IMR-90 (cell line): ENCODE measurements around the gene KDM6A. TPM values are rescaled to one million over a fixed set of nuclear protein-coding genes. Genes with fewer than 3 reads are reported as not detected.

ENCODE experiments used
- ATAC-seq: fragments of 200-7000 bp; cut with Tn5 transposase; 2 replicates; pipeline ENCODE4 v1.9.1; 2020; ENCODE audit warnings: low read depth, mild to moderate bottlenecking, moderate library complexity
- BruUV-seq: library from RNA; stranded (reverse); fragments of 400-500 nt; replicated peaks from 2 replicates; lab custom pipeline; 2021; lab: Mats Ljungman, UMichigan
- CTCF ChIA-PET: fragments of 300-600 bp; formaldehyde crosslinking; extraction: SDS; loops from one replicate; lab custom pipeline; 2021; ENCODE audit warnings: antibody characterized with exemption; lab: Yijun Ruan, JAX
- POLR2A ChIA-PET: fragments of 300-600 bp; sonication (Branson Sonifier 250); formaldehyde crosslinking; loops from one replicate; lab custom pipeline; 2022; ENCODE audit warnings: antibody characterized with exemption; ENCODE audit not compliant: unreplicated experiment; lab: Charles Lee
- DNase-seq: peaks from one replicate; pipeline ENCODE4 v3.0.0; 2013
- H2AFZ ChIP-seq: replicated peaks from 2 replicates; pipeline ENCODE3; 2013; ENCODE audit warnings: low read length, mild to moderate bottlenecking; ENCODE audit not compliant: poor library complexity
- H2AK5ac ChIP-seq: 2 replicates; pipeline ENCODE4 v1.6.1; 2013; ENCODE audit warnings: low read depth, low read length, inconsistent platforms
- H2AK9ac ChIP-seq: replicated peaks from 2 replicates; pipeline ENCODE3; 2013; ENCODE audit warnings: mild to moderate bottlenecking, low read depth, low read length, moderate library complexity; ENCODE audit not compliant: poor library complexity
- H2BK120ac ChIP-seq: 2 replicates; pipeline ENCODE4 v1.6.1; 2013; ENCODE audit warnings: low read depth, low read length, inconsistent platforms
- H2BK15ac ChIP-seq: 3 replicates; pipeline ENCODE4 v1.6.1; 2013; ENCODE audit warnings: low read depth, low read length, inconsistent platforms
- H2BK20ac ChIP-seq: 2 replicates; pipeline ENCODE4 v1.6.1; 2013; ENCODE audit warnings: low read depth, mild to moderate bottlenecking, inconsistent platforms, low read length, moderate library complexity
- H2BK5ac ChIP-seq: 2 replicates; pipeline ENCODE4 v1.6.1; 2013; ENCODE audit warnings: mild to moderate bottlenecking, low read depth, low read length, inconsistent platforms; ENCODE audit not compliant: poor library complexity, severe bottlenecking
- H3K14ac ChIP-seq: replicated peaks from 2 replicates; pipeline ENCODE4 v1.6.1; 2013; ENCODE audit warnings: low read depth, low read length, inconsistent platforms
- H3K18ac ChIP-seq: 2 replicates; pipeline ENCODE4 v1.6.1; 2013; ENCODE audit warnings: low read depth, low read length, control low read depth
- H3K23ac ChIP-seq: 2 replicates; pipeline ENCODE4 v1.6.1; 2013; ENCODE audit warnings: low read depth, low read length, inconsistent platforms
- H3K27ac ChIP-seq: 2 replicates; pipeline ENCODE4 v1.5.1; 2013; ENCODE audit warnings: mild to moderate bottlenecking, control low read depth, low read length; ENCODE audit not compliant: insufficient read depth
- H3K27me3 ChIP-seq: 2 replicates; pipeline ENCODE4 v1.6.1; 2013; ENCODE audit warnings: low read length; ENCODE audit not compliant: control insufficient read depth, insufficient read depth
- H3K36me3 ChIP-seq: 2 replicates; pipeline ENCODE4 v1.6.1; 2013; ENCODE audit warnings: low read length, mixed read lengths; ENCODE audit not compliant: control insufficient read depth, insufficient read depth
- H3K4ac ChIP-seq: 2 replicates; pipeline ENCODE4 v1.6.1; 2013; ENCODE audit warnings: low read depth, low read length, inconsistent platforms
- H3K4me1 ChIP-seq: 2 replicates; pipeline ENCODE4 v1.6.1; 2013; ENCODE audit warnings: low read length, mixed read lengths; ENCODE audit not compliant: control insufficient read depth, insufficient read depth
- H3K4me2 ChIP-seq: 2 replicates; pipeline ENCODE4 v1.6.1; 2013; ENCODE audit warnings: low read depth, mild to moderate bottlenecking, control low read depth, low read length, moderate library complexity
- H3K4me3 ChIP-seq: 2 replicates; pipeline ENCODE4 v1.5.1; 2013; ENCODE audit warnings: low read depth, mild to moderate bottlenecking, control low read depth, low read length, moderate library complexity; ENCODE audit not compliant: insufficient read depth
- H3K56ac ChIP-seq: 2 replicates; pipeline ENCODE4 v1.6.1; 2013; ENCODE audit warnings: low read length, inconsistent platforms; ENCODE audit not compliant: insufficient read depth; ENCODE audit errors: extremely low read depth
- H3K79me1 ChIP-seq, 2 experiments: 2 replicates each; pipeline ENCODE4 v1.6.1; 2013; ENCODE audit warnings: low read length in 2 of 2, inconsistent platforms in 1 of 2, low read depth in 1 of 2
- H3K9ac ChIP-seq: 2 replicates; pipeline ENCODE4 v1.6.1; 2013; ENCODE audit warnings: low read depth, low read length, control low read depth
- H3K9me1 ChIP-seq: 2 replicates; pipeline ENCODE4 v1.6.1; 2013; ENCODE audit warnings: low read length, inconsistent platforms; ENCODE audit not compliant: insufficient read depth
- H3K9me3 ChIP-seq: 2 replicates; pipeline ENCODE4 v1.6.1; 2013; ENCODE audit warnings: low read length; ENCODE audit not compliant: control insufficient read depth, insufficient read depth
- H4K20me1 ChIP-seq: 2 replicates; pipeline ENCODE4 v1.6.1; 2013; ENCODE audit warnings: low read length, inconsistent platforms; ENCODE audit not compliant: insufficient read depth
- H4K5ac ChIP-seq: 2 replicates; pipeline ENCODE4 v1.6.1; 2013; ENCODE audit warnings: mild to moderate bottlenecking, low read depth, low read length, control low read depth
- H4K8ac ChIP-seq, 2 experiments: 2 replicates each; pipeline ENCODE4 v1.6.1; 2013; ENCODE audit warnings: low read depth in 2 of 2, low read length in 2 of 2, control low read depth in 1 of 2, inconsistent platforms in 1 of 2
- H4K91ac ChIP-seq: 2 replicates; pipeline ENCODE4 v1.6.1; 2013; ENCODE audit warnings: low read depth, low read length, inconsistent platforms; ENCODE audit not compliant: insufficient read depth
- CEBPB ChIP-seq: IDR thresholded peaks from 2 replicates; pipeline ENCODE4 v1.6.1; 2012; ENCODE audit warnings: low read depth, low read length, improper control_type of control experiment
- CHD1 ChIP-seq: IDR thresholded peaks from 2 replicates; pipeline ENCODE4 v1.6.1; 2012; ENCODE audit warnings: low read depth, low read length, improper control_type of control experiment
- NFE2L2 ChIP-seq: fragments of 150-350 bp; IDR thresholded peaks from 2 replicates; pipeline ENCODE4 v1.6.1; 2016; ENCODE audit warnings: low read depth, mild to moderate bottlenecking, low read length
- RFX5 ChIP-seq: IDR thresholded peaks from 2 replicates; pipeline ENCODE4 v1.8.0; 2012; ENCODE audit warnings: low read depth, mild to moderate bottlenecking, low read length, moderate library complexity
- WGBS, 2 experiments: methylation state at CpG; one replicate each; pipeline versions ENCODE4 v1.1.5 to v1.1.7; 2013; ENCODE audit warnings: missing lambda C conversion rate in 2 of 2; ENCODE audit not compliant: insufficient read length in 1 of 2; ENCODE audit errors: extremely low coverage in 2 of 2; 5-methylcytosine and 5-hydroxymethylcytosine counted together
- dilution Hi-C: fragments of 300-500 bp; cut with HindIII; formaldehyde crosslinking; loops from one replicate; pipeline ENCODE4 v1.14.3; 2018; ENCODE audit warnings: low sequenced_read_pairs; ENCODE audit not compliant: unreplicated experiment
- in situ Hi-C: fragments of 300-500 bp; cut with MboI; formaldehyde crosslinking; loops from 3 replicates; pipeline ENCODE4 v1.14.3; 2019; ENCODE audit warnings: low sequenced_read_pairs, inconsistent platforms, mixed read lengths
- intact Hi-C: fragments of 100-400 bp; cut with micrococcal nuclease; formaldehyde crosslinking; loops from 2 replicates; pipeline ENCODE4 v1.10.0; 2022
- polyA plus RNA-seq, 3 experiments: library from polyadenylated mRNA; depleted of rRNA; stranded (reverse); fragments of >200 nt; gene quantifications; 2 replicates each; pipeline ENCODE4 v1.2.3, GENCODE V29; 2012; ENCODE audit warnings: low replicate concordance in 1 of 3
- total RNA-seq: library from RNA; depleted of rRNA; stranded (reverse); fragments of >200 nt; gene quantifications from 2 replicates; pipeline ENCODE4 v1.2.3, GENCODE V29; 2012
- TF ChIP-seq, protein P1 (sequence below): conservative IDR thresholded peaks from 2 replicates; pipeline ENCODE4 v1.5.1; 2012; ENCODE audit warnings: mild to moderate bottlenecking, low read depth, low read length, improper control_type of control experiment

KDM6A gene
- total and polyA plus RNA-seq, 2 of the 4 experiments (the other 2 are of a cell fraction) = 11.7 to 24.9 TPM

DNA sequence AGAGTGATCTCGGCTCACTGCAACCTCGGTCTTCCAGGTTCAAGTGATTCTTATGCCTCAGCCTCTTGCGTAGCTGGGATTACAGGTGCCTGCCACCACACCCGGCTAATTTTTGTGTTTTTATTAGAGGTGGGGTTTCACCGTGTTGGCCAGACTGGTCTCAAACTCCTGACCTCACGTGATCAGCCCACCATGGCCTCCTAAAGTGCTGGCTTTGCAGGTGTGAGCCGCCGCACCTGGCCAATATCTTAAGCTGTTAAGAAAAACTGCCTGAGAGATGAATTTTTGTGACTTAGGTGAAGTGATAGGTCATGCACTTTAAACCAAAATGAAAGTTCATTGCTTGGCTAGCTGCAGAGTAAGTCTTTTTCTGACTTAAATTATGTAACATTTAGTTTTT, 5.8 kb downstream of the KDM6A start:
- Histone ChIP-seq H3K27ac (no peak overlapping the region), H3K9me3 (no peaks in the 10 kb centered on the region), H3K9me1 (no peaks in the 10 kb centered on the region), H4K20me1 (peaks cover 55% of the 10 kb centered on the region), H3K18ac (no peak overlapping the region), H2BK20ac (no peak overlapping the region), H3K4me2 (no peak overlapping the region), H2AK5ac (no peak overlapping the region), H3K23ac (no peak overlapping the region), H2BK120ac (no peak overlapping the region), H3K4ac (no peak overlapping the region), H3K56ac (no peak overlapping the region), H2BK15ac (no peak overlapping the region), H3K27me3 (no peaks in the 10 kb centered on the region), H2AK9ac (no peak overlapping the region), H3K79me1 (peaks cover 4 to 24% of the 10 kb centered on the region in 2 experiments), H4K5ac (no peak overlapping the region), H3K14ac (no peak overlapping the region), H2BK5ac (no peak overlapping the region), H2AFZ (no peak overlapping the region), H3K36me3 (no peaks in the 10 kb centered on the region), H3K4me1 (no peaks in the 10 kb centered on the region), H3K9ac (no peak overlapping the region), H4K8ac (no peak overlapping the region), H3K4me3 (no peak overlapping the region), H4K91ac (no peak overlapping the region)
- DNase-seq = no peak
- WGBS, 2 experiments = no CpG with 5 or more reads among the region's 8 CpGs
- ChIA-PET CTCF (no interaction called here), POLR2A (no interaction called here)
- TF ChIP-seq CHD1 (no peak), CEBPB (no peak), NFE2L2 (no peak), RFX5 (no peak)
- TF ChIP-seq, protein P1, sequence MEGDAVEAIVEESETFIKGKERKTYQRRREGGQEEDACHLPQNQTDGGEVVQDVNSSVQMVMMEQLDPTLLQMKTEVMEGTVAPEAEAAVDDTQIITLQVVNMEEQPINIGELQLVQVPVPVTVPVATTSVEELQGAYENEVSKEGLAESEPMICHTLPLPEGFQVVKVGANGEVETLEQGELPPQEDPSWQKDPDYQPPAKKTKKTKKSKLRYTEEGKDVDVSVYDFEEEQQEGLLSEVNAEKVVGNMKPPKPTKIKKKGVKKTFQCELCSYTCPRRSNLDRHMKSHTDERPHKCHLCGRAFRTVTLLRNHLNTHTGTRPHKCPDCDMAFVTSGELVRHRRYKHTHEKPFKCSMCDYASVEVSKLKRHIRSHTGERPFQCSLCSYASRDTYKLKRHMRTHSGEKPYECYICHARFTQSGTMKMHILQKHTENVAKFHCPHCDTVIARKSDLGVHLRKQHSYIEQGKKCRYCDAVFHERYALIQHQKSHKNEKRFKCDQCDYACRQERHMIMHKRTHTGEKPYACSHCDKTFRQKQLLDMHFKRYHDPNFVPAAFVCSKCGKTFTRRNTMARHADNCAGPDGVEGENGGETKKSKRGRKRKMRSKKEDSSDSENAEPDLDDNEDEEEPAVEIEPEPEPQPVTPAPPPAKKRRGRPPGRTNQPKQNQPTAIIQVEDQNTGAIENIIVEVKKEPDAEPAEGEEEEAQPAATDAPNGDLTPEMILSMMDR = no peak
- dilution Hi-C loops = no loop called here
- intact Hi-C loops = loop anchor here (10.0 kb wide), 1 partner anchor 924 kb away; no protein-coding TSS in a partner anchor
- in situ Hi-C loops = no loop called here
- BruUV-seq = no TSS peak
- ATAC-seq = no peak
